Measurements from ENCODE around the gene SECTM1.
A peak's percentile ranks its signal among the peaks of the same experiment; 100 is the strongest.
"Not testable (repeated sequence)": the region's sequence is repeated elsewhere in the genome, so short reads cannot be mapped to it uniquely, and the experiment has no call there.

SECTM1 gene

DNA sequence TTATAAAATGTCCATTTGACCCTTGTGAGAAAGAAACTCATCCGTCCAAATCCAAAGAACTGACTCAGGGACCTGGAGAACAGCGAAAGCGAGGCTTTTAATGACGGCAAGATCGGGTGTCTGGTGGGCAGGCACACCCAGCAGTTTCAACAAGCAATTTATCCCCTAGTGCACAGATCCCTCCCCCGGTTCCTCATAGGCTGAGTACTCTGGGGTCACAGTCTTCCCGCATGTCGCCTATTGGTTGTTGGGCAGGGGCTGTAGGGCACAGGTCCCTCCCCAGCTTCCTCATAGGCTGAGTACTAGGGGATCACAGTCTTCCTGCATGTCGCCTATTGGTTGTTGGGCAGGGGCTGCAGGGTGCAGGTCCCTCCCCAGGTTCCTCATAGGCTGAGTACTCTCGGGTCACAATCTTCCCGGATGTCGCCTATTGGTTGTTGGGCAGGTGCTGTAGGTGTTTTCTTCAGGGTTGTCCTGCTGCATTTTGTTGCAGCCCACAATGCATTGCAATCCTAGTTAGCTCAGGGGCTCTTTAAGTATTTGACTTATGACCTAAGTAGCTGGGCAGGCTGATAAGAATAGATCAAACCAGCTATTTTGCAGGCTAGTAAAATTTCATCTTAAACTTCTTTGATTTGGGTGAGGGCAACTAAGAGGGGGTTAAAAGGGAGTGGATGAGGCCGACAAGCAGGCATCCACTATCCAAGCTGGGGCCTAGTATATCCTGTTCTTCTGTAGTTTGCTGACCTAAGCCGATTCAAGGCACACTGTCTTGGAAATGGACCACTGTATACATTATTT lies 34.4 kb upstream of the SECTM1 start:
- peak; percentile 74 for DNase-seq

DNA sequence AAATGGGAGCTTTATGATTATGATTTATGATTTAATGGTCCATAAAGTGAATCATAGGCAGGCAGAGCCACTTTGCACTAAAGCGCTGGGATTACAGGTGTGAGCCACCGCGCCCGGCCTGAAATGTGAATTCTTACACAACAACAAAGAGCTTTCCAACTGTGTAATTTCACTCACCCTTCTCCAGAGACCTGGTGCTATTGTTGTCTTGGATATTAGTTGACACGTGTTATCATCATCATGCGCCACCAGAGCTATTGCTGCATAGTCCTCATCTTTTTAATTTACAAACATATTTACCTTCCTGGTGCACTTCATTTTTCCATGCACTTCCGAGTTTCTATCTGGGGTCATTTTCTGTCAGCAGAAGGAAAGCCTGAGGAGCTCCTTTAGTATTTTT lies 33.2 kb upstream of the SECTM1 start:
- peak; percentile 35 for DNase-seq

DNA sequence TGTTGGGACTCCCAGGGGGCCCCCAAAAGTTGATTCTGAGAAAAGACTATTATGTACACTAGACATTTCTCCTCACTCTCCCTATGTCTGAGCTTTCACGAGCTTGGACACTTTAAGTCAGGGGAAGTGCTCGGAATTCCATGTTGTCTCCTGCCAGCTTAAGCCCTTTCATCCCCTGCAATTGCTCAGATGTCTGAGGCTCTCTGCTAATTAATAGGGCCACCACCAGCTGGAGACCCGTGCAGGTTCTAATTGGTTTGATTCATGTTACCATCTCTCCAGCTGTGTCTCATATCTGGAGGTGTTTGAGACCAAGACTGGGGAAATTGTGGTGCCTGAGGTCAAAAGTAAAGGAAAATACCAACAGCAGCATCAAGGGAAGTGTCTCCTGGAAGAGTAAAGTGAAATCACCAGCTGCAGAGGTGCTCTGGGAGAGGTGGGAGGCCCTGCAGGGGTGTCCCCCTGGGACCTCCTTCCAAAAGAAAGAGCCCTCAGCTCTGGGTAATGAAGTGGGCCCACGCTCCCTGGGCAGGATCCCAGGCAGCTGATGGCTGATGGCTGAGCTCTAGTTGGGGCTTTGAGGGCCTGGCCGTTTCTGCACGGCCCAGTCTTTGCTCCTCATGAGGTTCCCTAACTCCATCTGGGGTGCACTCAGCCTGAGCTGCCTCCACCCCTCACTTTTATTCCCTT lies 32.2 kb upstream of the SECTM1 start:
- DNase-seq, result no peak

DNA sequence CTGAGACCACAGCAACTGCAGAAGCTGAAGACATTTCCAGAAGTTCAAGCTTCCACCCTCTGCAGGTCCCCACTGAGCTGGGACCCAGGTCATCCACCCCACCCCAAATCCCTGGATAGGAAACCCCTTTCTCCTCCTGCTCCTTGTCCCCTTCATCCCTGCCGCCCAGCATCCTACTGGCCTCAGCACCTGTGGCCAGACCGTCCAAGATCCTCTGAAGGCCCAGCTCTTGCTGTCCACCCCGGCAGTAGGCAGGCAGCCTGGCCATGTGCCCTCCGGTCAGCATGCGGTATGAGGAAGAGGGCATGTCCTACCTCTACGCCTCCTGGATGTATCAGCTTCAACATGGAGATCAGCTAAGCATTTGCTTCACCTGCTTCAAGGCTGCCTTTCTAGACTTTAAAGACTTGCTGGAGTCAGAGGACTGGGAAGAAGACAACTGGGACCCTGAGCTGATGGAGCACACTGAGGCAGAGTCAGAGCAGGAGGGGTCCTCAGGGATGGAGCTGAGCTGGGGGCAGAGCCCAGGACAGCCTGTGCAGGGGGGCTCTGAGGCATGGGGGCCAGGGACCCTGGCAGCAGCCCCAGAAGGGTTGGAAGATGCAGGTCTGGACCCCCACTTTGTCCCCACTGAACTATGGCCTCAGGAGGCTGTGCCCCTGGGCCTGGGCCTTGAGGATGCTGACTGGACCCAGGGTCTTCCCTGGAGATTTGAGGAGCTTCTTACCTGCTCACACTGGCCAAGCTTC lies 28.5 kb upstream of the SECTM1 start:
- no peak for DNase-seq

DNA sequence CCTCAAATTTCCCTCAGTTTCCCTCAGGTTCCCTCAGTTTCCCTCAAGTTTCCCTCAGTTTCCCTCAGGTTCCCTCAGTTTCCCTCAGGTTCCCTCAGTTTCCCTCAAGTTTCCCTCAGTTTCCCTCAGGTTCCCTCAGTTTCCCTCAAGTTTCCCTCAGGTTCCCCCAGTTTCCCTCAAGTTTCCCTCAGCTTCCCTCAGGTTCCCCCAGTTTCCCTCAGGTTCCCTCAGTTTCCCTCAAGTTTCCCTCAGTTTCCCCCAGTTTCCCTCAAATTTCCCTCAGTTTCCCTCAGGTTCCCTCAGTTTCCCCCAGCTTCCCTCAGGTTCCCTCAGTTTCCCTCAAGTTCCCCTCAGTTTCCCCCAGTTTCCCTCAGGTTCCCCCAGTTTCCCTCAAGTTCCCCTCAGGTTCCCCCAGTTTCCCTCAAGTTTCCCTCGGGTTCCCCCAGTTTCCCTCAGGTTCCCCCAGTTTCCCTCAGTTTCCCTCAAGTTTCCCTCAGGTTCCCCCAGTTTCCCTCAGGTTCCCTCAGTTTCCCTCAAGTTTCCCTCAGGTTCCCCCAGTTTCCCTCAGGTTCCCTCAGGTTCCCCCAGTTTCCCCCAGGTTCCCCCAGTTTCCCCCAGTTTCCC lies 26.0 kb upstream of the SECTM1 start:
- DNase-seq, result not testable (repeated sequence)

DNA sequence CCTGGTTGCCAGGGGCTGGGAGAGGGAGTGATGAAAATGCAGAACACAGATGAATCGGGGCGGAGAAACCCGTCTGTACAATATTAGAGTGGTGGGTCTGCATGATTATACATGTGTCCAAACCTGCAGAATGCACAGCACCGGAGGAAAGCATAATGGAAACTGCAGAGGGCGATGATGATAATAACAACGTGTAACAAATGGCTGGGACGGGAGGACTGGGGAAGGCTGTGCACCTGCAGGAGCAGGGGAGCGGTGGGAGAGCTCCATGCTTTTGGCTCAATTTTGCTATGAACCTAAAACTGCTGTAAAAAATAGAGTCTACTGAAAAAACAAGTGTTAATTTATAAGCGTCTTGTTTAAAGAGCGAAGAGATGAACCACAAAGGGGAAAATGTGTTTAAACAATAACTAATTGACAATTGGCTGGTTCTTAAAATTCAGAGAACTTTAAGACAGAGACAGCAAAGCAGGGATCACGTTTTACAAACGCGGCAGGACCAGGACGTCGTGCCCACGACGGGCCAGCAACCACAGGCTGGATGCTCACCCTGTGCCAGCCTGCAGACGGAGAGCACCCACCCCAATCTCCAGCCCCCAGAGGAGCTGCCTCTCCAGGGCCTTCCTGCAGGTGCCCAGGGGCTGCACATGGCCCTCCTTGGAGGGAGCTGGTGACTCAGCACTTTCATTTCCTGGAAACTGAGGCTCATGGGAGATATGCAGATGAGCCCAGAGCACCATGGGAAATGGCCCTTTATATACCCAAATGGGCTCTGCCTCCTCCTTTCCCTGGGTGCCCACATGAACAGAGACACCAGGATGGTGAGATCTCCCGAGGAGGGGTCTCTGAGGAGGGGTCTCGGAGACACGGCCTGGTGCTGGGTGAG lies 25.1 kb upstream of the SECTM1 start, which contains the start of gene TEX19:
Gene TEX19 (plus strand): TSS at position 783 of the 886 bp plus-strand sequence. CDS start 2,904 bp downstream, outside the sequence.
- DNase-seq, result peak; percentile 25

DNA sequence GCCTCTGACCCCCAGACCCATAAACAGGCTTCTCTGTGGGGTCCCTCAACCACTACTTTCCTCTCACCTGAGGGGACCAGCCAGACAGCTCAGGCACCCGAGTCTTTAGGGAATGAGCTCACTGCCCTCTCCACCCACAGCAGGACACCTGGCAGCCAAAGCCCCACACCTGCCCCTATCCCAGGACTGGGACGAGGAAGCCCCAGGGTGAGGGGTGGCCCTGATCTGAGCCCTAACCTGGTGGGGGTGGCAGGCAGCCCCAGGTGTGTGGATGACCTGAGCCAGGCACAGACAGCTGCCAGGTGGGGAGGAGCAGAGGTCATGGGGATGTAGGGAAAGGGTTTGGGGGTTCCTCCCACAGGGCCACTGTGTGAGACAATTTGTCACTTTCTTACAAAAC lies 23.8 kb upstream of the SECTM1 start:
- no peak for DNase-seq

DNA sequence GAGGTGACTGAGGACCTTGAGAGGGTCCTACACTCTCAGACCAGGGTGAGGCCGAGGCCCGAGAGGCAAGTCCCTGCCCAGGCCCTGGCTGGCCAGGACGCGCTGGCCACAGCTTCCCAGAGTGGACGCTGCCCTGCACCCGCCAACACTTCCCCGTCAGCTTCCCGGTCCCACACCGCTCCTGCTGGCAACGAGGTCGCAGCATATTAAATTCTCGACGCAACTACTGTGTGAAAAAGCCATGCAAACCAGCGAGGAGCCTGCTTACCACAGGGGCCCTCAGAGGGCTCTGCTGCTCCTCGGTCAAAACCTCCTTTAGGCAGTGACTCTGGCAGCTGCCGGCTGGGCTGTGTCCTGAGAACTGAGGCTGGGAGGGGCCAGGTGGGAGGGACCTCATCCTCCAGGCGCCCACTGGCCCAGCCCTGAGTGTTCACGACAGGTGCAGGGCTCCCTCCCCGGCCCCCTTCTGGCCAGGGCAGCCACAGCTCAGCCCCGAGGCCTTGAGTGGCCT lies 23.3 kb upstream of the SECTM1 start:
- DNase-seq, result peak; percentile 68

DNA sequence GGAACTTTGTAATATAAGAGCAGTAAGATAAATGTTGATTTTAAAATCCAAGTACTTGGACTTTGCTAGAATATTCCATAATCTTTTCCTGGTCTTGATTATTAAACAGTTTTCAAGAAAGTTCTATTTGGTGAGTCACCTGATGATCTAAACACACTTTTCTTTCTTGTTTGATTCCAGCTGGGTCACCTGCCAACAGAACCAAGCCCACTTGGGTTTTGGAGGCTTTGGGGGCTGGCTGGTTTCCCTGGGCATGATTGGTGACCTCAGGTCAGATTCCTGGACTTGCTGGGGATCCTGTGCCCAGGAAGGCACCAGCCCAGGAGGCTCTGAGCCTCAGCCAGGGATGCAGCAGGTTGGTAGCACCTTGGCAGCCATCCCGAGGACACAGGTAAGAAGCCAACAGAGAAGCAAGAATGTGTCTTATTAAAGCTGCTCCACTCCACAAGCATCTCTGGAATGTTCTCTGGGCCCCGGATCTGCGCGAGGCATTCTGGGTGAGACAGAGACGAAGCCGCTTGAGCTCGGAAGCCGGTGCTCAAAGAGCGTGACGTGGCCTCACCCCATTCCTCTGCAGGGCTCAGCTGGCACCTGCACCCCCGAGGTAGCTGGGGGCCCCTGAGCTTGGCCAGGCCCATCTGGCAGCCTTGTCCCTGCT lies 22.3 kb upstream of the SECTM1 start:
- no peak for DNase-seq

DNA sequence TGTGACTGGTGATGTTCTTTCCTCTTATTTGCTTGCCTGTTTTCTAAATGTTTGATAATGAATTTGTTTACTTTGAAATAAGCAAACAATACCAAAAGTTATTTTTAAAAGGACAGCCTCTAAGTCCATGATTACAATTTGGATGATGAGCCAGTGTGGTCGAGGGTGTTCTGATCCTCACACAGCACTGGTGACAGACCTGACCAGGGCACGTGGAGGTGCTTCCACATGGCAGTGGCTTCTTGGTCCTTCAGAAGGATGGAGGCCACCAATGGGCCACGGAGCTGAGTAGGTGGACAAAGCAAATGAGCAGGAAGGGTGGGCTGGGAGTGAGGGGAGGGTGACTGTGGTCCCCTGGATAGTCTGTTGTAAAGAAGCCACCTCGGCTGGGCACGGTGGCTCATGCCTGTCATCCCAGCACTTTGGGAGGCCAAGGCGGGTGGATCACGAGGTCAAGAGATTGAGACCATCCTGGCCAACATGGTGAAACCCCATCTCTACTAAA lies 21.3 kb upstream of the SECTM1 start:
- DNase-seq, result no peak

DNA sequence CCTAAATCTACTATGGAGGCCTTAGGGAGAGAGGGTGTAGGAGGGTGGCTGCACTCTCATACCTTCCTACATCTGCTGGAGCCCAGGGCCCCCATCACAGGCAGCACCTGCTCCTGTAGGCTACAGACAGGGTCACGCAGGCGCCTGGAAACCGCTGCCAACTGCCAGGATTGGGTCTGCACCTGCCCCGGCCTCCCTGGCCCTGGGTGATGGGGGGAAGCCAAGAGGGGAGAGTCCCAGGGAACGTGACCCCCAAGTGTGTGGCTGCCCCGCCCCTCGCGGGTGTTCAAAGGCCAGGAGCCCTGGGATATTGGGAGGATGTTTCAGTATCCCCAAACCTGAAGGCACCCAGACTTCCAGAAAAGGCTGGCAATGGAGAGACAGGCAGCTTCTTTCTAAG lies 19.9 kb upstream of the SECTM1 start:
- DNase-seq, result peak; percentile 43

DNA sequence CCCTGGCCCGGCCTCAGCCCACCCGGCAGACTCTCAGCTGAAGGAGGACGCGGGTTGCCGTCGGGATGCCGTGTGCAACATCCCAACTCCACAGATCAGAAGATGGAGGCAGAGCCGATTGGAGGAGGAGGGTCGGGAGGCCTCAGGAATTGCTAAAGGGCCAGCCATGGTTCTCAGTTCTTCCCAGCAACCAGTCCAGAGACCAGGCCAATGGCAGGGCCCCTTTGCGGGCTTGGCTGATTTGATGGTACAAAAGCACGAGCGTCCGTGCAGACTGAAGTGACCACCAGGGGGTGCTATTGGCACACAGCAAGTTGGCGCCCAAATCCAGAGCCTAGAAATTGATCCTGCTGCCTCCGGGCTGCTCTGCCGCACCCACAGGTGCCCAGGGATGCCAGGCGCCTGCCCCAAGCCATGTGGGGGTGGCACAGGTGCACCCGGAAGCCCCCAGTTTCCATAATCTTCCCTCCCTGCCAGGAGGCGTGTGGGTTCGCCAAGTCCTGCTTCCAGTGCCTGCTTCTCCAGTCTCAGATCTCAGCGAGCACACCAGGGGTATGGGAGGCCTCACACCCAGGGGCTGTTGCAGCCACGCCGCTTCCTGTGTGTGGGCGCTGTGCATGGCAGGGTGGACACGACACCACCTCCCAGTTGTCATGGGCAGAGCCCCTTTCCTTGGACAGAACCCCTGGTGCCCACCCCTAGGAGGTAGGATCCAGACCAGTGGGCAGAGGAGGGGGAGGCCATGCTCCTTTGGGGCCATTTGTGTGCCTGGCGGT lies 18.3 kb upstream of the SECTM1 start:
- peak; percentile 92 for DNase-seq

DNA sequence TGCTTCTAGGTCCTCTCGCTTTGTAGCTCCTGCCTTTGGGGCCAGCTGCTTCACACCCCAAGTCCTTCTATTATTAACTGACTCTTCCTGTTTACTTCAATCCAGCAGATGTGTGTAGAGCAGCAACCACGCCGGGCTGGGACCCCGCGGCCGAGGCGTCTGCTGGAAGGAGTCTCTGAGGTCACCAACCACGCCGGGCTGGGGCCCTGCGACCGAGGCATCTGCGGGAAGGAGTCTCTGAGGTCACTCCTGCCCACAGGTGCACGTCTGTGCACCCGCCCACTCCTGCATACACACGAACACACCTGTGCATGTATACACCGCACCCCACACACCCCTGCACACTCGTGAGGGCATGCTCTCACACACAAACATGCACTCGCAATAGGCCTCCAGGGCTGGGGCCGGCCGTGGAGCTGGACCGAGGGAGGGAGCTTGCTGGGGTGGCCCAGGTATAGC lies 17.7 kb upstream of the SECTM1 start:
- DNase-seq, result no peak

DNA sequence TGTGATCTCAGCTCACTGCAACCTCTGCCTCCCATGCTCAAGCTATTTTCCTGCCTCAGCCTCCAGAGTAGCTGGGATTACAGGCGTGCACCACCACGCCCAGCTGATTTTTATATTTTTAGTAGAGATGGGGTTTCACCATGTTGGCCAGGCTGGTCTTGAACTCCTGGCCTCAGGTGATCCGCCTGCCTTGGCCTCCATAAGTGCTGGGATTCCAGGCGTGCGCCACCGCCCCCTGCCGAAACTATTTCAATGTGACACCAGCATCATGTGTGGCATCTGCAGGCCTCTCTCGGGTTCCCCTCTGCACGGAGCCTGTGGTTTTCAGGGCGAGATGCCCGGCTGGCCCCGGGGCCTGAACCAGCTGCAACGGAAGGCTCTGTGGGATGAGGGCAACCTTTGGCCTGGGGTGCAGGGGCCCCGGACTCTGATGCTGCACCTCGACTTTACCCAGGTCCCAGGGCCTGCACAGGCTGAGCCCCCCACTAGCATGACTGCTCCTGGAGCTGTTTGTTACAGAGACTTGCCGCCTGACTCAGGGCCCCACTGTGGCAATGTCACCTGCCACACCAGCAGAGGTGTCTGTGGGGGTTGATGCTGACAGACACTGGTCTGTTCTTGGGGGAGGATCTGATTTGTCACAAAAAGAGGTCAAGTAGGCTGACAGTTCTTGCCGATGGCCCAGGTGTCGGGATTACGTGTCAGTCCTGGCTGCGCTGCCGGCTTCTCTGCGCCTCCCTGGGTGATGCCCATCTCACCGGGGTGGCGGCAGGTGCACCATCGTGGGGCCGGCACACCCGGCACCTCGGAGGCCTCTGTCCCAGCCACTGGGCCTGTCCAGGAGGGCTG lies 16.8 kb upstream of the SECTM1 start:
- DNase-seq, result no peak

DNA sequence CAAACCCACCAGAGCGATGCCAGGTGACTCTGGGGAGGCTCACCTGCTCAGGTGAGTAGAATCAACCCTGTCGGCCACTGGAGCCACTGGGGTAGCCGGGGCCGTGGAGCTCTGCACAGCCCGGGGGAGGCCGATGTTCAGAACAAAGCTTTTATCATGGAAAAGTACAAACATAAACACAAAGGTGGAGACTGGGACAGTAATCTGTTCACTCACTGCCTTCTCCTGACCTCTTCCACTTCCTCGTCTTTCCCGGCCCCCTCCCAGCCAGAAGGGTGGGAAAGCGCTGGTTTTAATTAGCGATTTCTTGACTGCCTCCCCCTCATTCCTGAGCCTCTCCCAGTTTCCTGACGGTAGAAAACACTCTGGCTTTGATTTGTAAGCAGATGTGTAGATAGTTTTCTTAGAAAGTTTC lies 15.7 kb upstream of the SECTM1 start:
- DNase-seq, result no peak

DNA sequence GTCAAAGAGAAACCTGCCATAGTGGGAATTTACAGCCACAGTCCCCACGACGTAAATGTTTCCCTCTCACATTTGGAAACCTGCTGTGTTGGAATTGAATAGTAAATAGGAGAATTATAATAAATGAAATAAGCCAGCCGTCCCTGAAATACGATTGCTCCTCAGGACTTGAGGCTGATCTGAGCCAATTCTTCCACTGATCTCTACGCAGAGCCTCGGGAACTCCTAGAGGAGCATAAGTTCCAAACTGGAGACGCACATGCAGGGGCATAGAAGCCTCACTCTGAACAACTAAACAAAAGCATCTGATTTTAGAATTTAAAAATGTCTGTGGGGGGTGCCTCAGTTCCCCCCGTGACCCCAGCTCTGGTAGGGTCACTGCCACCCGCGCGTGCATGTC lies 15.3 kb upstream of the SECTM1 start:
- no peak for DNase-seq

DNA sequence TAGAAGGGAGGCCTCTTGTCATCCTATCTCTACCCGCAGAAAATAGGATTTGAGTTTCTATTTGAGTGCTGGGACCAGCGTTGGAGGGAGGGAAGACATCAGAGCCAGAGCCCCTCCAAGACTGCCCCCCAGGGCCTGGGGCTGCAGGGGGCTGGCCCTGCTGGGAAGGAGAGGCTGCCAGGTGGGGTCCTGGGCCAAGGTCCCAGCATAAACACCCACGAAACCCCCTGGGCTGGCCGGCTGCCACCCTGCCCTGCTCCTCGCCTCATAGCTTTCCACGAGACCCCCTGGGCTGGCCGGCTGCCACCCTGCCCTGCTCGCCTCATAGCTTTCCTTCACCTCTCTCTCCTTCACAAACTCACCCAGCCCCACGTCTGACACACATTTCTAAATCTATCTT lies 14.9 kb upstream of the SECTM1 start:
- DNase-seq, result no peak

DNA sequence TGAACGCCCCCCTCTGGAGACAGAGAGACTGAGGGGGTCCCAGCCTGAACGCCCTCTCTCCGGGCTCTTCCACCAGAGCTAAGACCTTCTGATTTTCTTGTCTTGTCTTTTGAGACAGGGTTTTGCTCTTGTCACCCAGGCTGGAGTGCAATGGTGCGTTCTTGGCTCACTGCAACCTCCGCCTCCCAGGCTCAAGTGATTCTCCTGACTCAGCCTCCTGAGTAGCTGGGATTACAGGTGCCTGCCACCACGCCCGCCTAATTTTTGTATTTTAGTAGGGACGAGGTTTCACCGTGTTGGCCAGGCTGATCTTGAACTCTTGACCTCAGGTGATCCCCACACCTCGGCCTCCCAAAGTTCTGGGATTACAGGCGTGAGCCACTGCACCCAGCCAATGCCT lies 14.4 kb upstream of the SECTM1 start:
- not testable (repeated sequence) for DNase-seq

All from NCI-H774 (cell line).